GM18505 (cell line): ENCODE measurements around the gene NGFR.

Source experiments
- ATAC-seq: cut with Tn5 transposase; IDR thresholded peaks from one replicate; pipeline ENCODE4 v1.9.1; 2021; ENCODE audit not compliant: unreplicated experiment
- POLR2A ChIP-seq: IDR thresholded peaks from 4 replicates; pipeline ENCODE4 v1.6.1; 2011; ENCODE audit warnings: borderline replicate concordance; ENCODE audit not compliant: insufficient read depth, insufficient read length; ENCODE audit errors: extremely low read depth

NGFR gene

DNA sequence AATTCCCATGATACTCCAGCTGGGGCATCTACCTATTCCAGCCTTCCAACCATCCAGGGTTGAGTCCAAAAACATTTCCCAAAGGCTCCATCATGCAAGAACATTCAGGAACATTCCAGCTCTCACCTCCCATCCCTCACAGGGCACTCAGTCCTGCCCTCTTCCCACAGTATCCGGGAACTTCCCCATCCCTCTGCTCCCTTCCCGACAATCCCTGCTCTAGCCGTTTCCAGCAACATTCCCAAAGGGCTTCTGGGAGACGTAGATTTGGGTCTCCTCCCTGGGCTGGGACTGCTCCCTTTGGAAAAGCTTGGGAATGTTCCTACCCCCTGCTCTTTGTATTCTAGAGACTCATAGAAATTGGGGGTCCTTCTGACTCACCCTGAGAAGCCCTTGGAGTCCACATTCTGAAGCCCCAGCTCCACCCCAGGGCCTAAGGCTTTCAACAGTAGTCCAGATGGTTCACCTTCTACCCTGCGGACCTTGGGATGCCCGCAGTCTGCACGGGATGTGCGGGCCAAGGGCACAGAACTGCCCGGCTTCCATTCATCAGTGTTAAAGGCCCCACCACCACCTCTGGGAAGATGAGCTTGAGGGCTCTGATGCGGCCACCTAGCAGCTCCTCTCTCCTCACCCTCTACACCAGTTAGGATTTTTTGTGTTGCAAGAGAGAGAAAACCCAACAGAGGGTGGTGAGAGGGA is 25.4 kb downstream of the NGFR start:
- TF ChIP-seq POLR2A = no peak
- no peak for ATAC-seq

- no peak for TF ChIP-seq POLR2A
- ATAC-seq = no peak
Measured at GRCh38 chr17:49521088-49521450, 26.0 kb downstream of the NGFR start.

DNA sequence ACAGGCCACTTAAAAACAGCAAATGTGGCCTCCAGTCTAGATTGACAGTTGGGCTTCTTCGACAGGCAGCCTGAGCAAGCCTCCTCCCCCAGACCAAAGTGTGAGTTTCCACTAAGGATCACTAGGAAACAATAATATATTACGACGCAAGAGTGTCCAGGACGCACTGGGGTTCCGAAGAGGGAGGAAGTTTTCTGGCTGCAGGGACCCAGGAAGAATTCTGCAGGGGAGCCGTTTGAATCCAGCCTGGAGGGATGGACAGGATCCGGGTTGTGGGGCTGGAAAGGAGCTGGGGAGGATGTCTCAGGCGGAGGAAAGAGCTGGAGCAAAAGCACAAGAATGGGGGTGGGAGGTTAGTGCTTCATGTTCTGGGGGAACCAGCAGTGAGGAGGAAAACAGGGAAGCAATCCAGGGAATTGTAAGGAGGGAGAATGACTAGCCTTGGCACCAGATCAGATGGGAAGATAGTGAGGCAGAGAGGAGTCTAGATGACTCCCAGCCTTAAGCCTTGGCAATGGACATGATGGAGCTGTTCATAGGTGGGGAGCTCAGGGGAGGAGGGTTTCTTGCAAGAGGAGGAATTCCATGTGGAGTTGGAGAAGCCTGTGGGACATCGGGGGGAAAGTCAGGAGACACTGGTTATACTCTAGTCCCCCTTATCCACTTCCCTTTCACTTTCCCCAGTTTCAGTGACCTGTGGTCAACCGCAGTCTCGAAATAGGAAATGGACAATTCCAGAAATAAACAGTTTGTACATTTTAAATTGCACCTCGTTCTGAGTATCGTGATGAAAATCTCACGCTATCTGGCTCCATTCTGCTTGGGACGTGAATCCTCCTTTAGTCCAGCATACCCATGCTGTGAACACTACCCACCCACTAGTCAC is 26.6 kb downstream of the NGFR start:
- no peak for ATAC-seq
- no peak for TF ChIP-seq POLR2A

DNA sequence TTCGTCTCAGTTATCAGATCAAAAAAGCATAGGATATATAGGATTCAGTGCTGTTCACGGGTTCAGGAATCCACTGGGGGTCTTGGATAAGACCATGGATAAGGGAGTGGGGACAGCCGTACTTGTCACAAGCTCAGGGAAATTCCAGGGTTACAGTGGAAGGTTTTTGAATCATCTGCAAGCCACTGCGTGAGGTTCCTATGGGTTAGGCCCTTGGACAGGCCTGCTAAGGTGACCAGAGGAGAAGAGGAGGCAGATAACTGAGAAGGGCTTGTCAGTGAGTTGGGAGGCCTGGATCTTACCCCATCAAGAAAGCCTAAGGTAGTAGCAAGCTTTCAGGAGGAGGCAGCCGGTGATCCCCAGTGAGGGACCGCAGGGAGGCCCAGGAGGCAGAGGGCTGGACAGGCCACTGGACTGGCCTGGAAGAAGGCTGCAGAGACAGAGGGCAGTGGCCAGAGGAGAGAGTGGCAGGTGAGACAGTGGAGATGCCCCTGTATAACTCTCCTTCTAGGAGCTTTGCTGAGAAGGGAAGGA is 27.3 kb downstream of the NGFR start:
- no peak for ATAC-seq

GRCh38 chr17:49523196-49523595 is 28.1 kb downstream of the NGFR start:
- TF ChIP-seq POLR2A = no peak
- no peak for ATAC-seq

More for the DNA sequence above, 27.3 kb downstream of the NGFR start:
- TF ChIP-seq POLR2A = no peak

DNA sequence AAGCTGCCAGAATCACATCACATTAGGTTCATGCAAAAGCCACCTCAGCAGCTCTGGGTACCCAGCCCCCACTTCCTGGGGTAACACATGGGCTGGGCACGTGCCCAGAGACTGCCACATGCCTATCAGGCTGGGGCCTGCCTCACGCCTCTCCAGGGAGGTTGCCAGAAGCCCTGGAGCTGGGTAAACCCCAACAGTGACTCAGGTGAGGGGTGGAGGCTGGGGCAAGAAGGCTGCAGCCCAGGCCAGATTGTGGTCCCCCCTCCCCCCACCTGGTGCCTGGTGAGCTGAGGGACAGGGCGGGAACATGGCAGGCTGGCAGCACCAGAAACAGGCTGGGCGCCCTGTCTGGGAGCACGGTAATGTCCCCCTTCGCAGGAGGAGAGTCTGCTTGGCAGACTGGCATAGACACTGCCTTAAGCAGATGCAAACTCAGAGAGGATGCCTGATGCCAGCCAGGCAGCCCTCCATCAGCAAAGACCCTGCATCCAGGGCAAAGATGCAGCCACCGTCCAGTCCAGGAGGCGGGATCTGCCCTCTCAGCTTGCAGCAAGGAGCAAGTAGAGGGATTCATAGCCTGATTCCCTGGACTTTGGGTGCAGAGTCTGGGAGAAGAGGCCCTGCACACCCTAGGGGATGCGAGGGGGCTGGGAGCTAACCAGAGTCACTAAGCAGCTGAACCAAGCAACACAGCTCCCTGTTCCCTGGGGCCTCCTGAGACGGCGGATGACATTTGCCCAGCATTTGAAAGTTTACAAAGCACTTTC is 28.8 kb downstream of the NGFR start:
- no peak for TF ChIP-seq POLR2A
- ATAC-seq = no peak

GRCh38 chr17:49524473-49525359 is 29.6 kb downstream of the NGFR start:
- no peak for ATAC-seq
- no peak for TF ChIP-seq POLR2A

DNA sequence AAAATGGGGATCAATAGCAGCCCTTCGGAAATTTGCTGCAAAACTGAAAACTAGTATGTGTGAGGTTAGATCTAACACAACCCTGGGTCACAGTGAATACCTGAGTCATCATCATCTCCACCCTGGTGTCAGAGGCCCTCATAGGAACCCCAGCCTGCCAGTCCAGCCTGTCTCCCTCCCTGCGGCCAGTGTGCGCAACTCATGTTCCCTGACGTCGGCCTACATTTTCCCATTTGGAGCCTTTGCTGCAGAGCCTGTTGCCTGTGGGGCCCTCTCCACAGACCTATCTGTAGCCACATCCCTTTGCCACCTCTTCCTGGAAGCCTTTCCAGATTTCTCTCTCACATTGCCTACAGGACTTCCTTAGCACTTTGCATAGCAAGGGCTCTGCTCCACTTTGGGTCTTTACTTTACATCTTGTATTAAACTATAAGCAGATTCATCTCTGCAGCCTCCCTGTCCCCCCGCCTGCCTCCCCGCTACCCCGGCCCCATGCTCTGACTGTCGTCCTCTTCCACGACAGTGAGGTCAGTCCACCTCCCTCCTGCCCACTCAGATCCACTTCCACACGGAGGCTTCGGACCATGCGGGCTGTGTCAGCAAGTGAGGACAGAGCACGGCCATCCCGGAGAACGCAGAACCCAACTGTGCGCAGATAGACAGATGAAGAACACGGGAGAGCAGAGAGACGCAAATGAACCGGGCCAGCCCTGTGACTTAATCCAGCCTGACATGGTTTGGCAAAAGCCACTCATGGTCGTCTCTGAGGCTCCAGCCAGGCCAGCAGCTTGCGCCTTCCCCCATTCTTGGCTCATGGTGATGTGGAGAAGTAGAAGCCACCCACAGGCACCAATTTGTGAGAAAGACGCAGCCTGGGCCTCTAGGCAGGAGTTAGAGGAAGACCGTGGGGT is 31.0 kb downstream of the NGFR start:
- no peak for TF ChIP-seq POLR2A
- no peak for ATAC-seq

- no peak for TF ChIP-seq POLR2A
- ATAC-seq = no peak
Measured at GRCh38 chr17:49527927-49528651, 33.0 kb downstream of the NGFR start.

- no peak for ATAC-seq
- TF ChIP-seq POLR2A = no peak
Measured at GRCh38 chr17:49528966-49529365, 33.9 kb downstream of the NGFR start.

GRCh38 chr17:49530118-49530517 is 35.0 kb downstream of the NGFR start:
- ATAC-seq = no peak
- TF ChIP-seq POLR2A = no peak
